Lower leg skin (tissue), 3 donors: ENCODE results near the gene CFAP73.

Experiments used
- CTCF ChIP-seq, 3 donors: fragments of 450-650 bp; IDR thresholded peaks; one replicate each; pipeline ENCODE4 v1.5.1; 2016; ENCODE audit warnings: antibody characterized with exemption in 3 of 3, mild to moderate bottlenecking in 3 of 3, moderate library complexity in 2 of 3
- POLR2A ChIP-seq, 2 donors: fragments of 450-650 bp; IDR thresholded peaks; one replicate each; pipeline ENCODE4 v1.6.1; 2016 to 2017; ENCODE audit warnings: antibody characterized with exemption in 2 of 2, mild to moderate bottlenecking in 1 of 2, moderate library complexity in 1 of 2

GRCh38 chr12:113104953-113105510 lies 44.5 kb upstream of the CFAP73 start:
- TF ChIP-seq POLR2A (IDR thresholded peaks at IDR 0.05) (no peak), CTCF (IDR thresholded peaks at IDR 0.05) (no peak)
